GM23338 (cell line): ENCODE measurements around the gene ABHD5.

ENCODE experiments used
- CREB1 ChIP-seq: fragments of 250-450 bp; sonication (Bioruptor Pico); IDR thresholded peaks from 2 replicates; pipeline ENCODE4 v1.5.0; 2020; ENCODE audit warnings: low read depth, mild to moderate bottlenecking, moderate library complexity
- EZH2 ChIP-seq: fragments of 200-600 bp; sonication (generic); IDR thresholded peaks from one replicate; pipeline ENCODE4 v1.8.0; 2017; ENCODE audit warnings: antibody characterized with exemption, mild to moderate bottlenecking, low read depth; ENCODE audit not compliant: unreplicated experiment
- EZH2phosphoT487 ChIP-seq: fragments of 200-600 bp; sonication (generic); IDR thresholded peaks from one replicate; pipeline ENCODE4 v1.8.1; 2018; ENCODE audit warnings: antibody characterized with exemption; ENCODE audit not compliant: unreplicated experiment
- NANOG ChIP-seq: IDR thresholded peaks from 2 replicates; pipeline ENCODE4 v1.6.1; 2016; ENCODE audit warnings: antibody characterized with exemption, borderline replicate concordance
- POLR2AphosphoS5 ChIP-seq: IDR thresholded peaks from 2 replicates; pipeline ENCODE4 v1.6.1; 2016; ENCODE audit warnings: antibody characterized with exemption, low read depth
- STAT1 ChIP-seq: IDR thresholded peaks from one replicate; pipeline ENCODE4 v1.6.1; 2016; ENCODE audit warnings: antibody characterized with exemption; ENCODE audit not compliant: unreplicated experiment
- ZNF331 ChIP-seq: fragments of 250-450 bp; sonication (Bioruptor Pico); IDR thresholded peaks from 2 replicates; pipeline ENCODE4 v1.5.0; 2020; ENCODE audit warnings: low read depth, mild to moderate bottlenecking, moderate library complexity
- ZNF462 ChIP-seq: fragments of 250-450 bp; sonication (Bioruptor Pico); IDR thresholded peaks from 2 replicates; pipeline ENCODE4 v1.5.0; 2020; ENCODE audit warnings: mild to moderate bottlenecking, moderate library complexity
- TF ChIP-seq, protein P1 (sequence below), 2 experiments: fragments of 200-600 bp in 1 of 2; sonication (generic) in 1 of 2; conservative IDR thresholded peaks; 2 replicates each; pipeline versions ENCODE4 v1.5.1 to v1.6.1; 2016 to 2017; ENCODE audit warnings: antibody characterized with exemption in 2 of 2, low read depth in 2 of 2, mild to moderate bottlenecking in 2 of 2, moderate library complexity in 1 of 2
- TF ChIP-seq, protein P2 (sequence below): IDR thresholded peaks from 2 replicates; pipeline ENCODE4 v1.6.1; 2016; ENCODE audit warnings: antibody characterized with exemption
- TF ChIP-seq, protein P3 (sequence below): IDR thresholded peaks from one replicate; pipeline ENCODE4 v1.6.1; 2018; ENCODE audit warnings: antibody characterized with exemption; ENCODE audit not compliant: unreplicated experiment

GRCh38 chr3:43644443-43644842, 46.3 kb upstream of the ABHD5 start:
- no peak for TF ChIP-seq CREB1 (CRISPR knock-in tag)
- TF ChIP-seq, protein P1, sequence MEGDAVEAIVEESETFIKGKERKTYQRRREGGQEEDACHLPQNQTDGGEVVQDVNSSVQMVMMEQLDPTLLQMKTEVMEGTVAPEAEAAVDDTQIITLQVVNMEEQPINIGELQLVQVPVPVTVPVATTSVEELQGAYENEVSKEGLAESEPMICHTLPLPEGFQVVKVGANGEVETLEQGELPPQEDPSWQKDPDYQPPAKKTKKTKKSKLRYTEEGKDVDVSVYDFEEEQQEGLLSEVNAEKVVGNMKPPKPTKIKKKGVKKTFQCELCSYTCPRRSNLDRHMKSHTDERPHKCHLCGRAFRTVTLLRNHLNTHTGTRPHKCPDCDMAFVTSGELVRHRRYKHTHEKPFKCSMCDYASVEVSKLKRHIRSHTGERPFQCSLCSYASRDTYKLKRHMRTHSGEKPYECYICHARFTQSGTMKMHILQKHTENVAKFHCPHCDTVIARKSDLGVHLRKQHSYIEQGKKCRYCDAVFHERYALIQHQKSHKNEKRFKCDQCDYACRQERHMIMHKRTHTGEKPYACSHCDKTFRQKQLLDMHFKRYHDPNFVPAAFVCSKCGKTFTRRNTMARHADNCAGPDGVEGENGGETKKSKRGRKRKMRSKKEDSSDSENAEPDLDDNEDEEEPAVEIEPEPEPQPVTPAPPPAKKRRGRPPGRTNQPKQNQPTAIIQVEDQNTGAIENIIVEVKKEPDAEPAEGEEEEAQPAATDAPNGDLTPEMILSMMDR (conservative IDR thresholded peaks at IDR 0.05; ENCODE audit: low read depth in 2 of 2): no peak
- TF ChIP-seq POLR2AphosphoS5: no peak
- no peak for TF ChIP-seq EZH2
- TF ChIP-seq EZH2phosphoT487: no peak
- TF ChIP-seq, protein P2, sequence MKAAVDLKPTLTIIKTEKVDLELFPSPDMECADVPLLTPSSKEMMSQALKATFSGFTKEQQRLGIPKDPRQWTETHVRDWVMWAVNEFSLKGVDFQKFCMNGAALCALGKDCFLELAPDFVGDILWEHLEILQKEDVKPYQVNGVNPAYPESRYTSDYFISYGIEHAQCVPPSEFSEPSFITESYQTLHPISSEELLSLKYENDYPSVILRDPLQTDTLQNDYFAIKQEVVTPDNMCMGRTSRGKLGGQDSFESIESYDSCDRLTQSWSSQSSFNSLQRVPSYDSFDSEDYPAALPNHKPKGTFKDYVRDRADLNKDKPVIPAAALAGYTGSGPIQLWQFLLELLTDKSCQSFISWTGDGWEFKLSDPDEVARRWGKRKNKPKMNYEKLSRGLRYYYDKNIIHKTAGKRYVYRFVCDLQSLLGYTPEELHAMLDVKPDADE: no peak
- TF ChIP-seq, protein P3, sequence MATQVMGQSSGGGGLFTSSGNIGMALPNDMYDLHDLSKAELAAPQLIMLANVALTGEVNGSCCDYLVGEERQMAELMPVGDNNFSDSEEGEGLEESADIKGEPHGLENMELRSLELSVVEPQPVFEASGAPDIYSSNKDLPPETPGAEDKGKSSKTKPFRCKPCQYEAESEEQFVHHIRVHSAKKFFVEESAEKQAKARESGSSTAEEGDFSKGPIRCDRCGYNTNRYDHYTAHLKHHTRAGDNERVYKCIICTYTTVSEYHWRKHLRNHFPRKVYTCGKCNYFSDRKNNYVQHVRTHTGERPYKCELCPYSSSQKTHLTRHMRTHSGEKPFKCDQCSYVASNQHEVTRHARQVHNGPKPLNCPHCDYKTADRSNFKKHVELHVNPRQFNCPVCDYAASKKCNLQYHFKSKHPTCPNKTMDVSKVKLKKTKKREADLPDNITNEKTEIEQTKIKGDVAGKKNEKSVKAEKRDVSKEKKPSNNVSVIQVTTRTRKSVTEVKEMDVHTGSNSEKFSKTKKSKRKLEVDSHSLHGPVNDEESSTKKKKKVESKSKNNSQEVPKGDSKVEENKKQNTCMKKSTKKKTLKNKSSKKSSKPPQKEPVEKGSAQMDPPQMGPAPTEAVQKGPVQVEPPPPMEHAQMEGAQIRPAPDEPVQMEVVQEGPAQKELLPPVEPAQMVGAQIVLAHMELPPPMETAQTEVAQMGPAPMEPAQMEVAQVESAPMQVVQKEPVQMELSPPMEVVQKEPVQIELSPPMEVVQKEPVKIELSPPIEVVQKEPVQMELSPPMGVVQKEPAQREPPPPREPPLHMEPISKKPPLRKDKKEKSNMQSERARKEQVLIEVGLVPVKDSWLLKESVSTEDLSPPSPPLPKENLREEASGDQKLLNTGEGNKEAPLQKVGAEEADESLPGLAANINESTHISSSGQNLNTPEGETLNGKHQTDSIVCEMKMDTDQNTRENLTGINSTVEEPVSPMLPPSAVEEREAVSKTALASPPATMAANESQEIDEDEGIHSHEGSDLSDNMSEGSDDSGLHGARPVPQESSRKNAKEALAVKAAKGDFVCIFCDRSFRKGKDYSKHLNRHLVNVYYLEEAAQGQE: no peak
- no peak for TF ChIP-seq ZNF462
- no peak for TF ChIP-seq NANOG
- TF ChIP-seq STAT1: no peak
- no peak for TF ChIP-seq ZNF331
